ENCODE measurements around the gene C2orf74. TPM values are rescaled to one million over a fixed set of nuclear protein-coding genes. Genes with fewer than 3 reads are reported as not detected.
"Not testable (repeated sequence)": the region's sequence is repeated elsewhere in the genome, so short reads cannot be mapped to it uniquely, and the experiment has no call there.

Gene C2orf74
- polyA plus RNA-seq (2012; ENCODE audit: low read depth, missing spikeins) = 22.0 TPM

DNA sequence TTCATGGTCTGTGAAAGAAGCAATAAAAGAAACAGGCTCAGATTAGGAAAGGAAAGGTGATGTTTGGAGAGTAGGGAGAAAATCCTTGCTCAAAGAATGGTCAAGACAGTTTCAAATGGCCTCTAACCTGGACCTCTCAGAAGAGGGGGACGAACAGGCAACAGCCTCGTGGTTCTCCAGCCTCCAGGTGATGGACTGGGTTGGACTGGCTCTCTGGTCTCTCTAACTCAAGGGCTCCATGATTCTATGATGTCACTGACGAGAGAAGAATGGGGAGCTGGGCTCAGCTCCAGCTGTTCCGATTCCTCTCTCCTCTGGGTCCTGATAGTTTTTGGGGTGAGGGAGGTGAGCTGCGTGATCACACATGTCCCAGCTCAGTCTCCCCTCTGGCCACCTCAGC, at the start of gene C2orf74:
C2orf74 (plus strand) TSS at position 301 of the 400 bp plus-strand sequence. CDS start 327 bp downstream, outside the sequence.
- TF ChIP-seq POLR2AphosphoS5 (IDR thresholded peaks at IDR 0.05; ENCODE audit: low read depth, low read length) (no peak), SPI1 (IDR thresholded peaks at IDR 0.05; ENCODE audit: low read depth, low read length) (no peak), POU2F2 (IDR thresholded peaks at IDR 0.05; ENCODE audit: low read depth, low read length) (no peak), PAX5 (IDR thresholded peaks at IDR 0.05; ENCODE audit: insufficient read depth, low read length, severe bottlenecking) (no peak), POLR2A (IDR thresholded peaks at IDR 0.05; ENCODE audit: low read depth, low read length) (no peak), TAF1 (IDR thresholded peaks at IDR 0.05; ENCODE audit: low read depth, low read length) (no peak)
- DNase-seq (ENCODE audit: insufficient read length, low spot score) (no peak), FAIRE-seq (no peak)

- DNase-seq (ENCODE audit: insufficient read length, low spot score) = no peak
- no peak for FAIRE-seq
- TF ChIP-seq POLR2A (IDR thresholded peaks at IDR 0.05; ENCODE audit: low read depth, low read length) (no peak), PAX5 (IDR thresholded peaks at IDR 0.05; ENCODE audit: insufficient read depth, low read length, severe bottlenecking) (no peak), TAF1 (IDR thresholded peaks at IDR 0.05; ENCODE audit: low read depth, low read length) (no peak), SPI1 (IDR thresholded peaks at IDR 0.05; ENCODE audit: low read depth, low read length) (no peak), POLR2AphosphoS5 (IDR thresholded peaks at IDR 0.05; ENCODE audit: low read depth, low read length) (no peak), POU2F2 (IDR thresholded peaks at IDR 0.05; ENCODE audit: low read depth, low read length) (no peak)
Measured at GRCh38 chr2:61114147-61114546, 47.8 kb upstream of the C2orf74 start.

DNA sequence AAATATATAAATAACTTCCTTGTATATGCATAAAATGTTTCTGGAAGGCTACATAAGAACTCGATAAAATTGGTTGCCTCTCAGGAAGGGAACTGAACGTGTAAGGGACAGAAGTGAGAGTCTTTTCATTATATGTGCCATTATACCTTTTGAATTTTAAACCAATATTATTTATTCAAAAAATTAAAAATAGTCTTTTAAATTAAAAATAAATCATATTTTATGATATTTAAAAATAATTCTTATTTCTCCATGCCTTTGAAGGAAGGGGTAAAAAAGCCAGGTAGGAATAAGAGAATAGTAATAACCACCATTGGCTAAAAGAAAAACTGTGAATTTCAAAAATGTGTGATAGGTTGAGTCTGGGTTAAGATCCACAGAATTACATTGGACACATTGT, 45.7 kb upstream of the C2orf74 start:
- TF ChIP-seq POLR2AphosphoS5 (IDR thresholded peaks at IDR 0.05; ENCODE audit: low read depth, low read length) (no peak), POLR2A (IDR thresholded peaks at IDR 0.05; ENCODE audit: low read depth, low read length) (no peak), SPI1 (IDR thresholded peaks at IDR 0.05; ENCODE audit: low read depth, low read length) (no peak), PAX5 (IDR thresholded peaks at IDR 0.05; ENCODE audit: insufficient read depth, low read length, severe bottlenecking) (no peak), POU2F2 (IDR thresholded peaks at IDR 0.05; ENCODE audit: low read depth, low read length) (no peak), TAF1 (IDR thresholded peaks at IDR 0.05; ENCODE audit: low read depth, low read length) (no peak)
- FAIRE-seq (no peak), DNase-seq (ENCODE audit: insufficient read length, low spot score) (no peak)

- FAIRE-seq (no peak), DNase-seq (ENCODE audit: insufficient read length, low spot score) (no peak)
- TF ChIP-seq POU2F2 (IDR thresholded peaks at IDR 0.05; ENCODE audit: low read depth, low read length) (peak; percentile 43; the same call in 1 of the 2 replicates), POLR2AphosphoS5 (IDR thresholded peaks at IDR 0.05; ENCODE audit: low read depth, low read length) (no peak)
Measured at GRCh38 chr2:61117534-61117933, 44.5 kb upstream of the C2orf74 start.

- no peak for TF ChIP-seq POLR2AphosphoS5 (IDR thresholded peaks at IDR 0.05; ENCODE audit: low read depth, low read length)
- peak; percentile 64 for TF ChIP-seq SPI1 (IDR thresholded peaks at IDR 0.05; ENCODE audit: low read depth, low read length)
- DNase-seq (ENCODE audit: insufficient read length, low spot score) = no peak
- FAIRE-seq = peak; percentile 50
Measured at GRCh38 chr2:61125123-61125710, 36.8 kb upstream of the C2orf74 start.

DNA sequence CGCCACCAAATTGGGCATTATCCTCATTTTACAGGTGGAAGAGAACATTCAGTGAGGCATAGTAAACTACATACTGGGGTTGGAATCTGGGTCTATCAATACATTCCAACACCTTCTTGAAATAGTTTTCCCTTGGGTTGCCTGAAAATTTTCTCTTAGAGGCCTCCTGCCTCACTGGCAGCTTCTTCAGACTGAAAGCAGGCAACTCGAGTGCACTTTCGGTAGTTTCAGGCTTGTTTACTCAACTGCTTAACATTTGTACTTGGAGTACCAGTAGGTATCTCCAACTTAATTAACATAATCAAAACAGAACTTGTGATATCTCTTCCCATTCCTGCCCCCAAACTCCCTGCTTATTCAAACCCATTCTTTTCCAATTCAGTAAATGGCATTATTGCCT, 36.2 kb upstream of the C2orf74 start:
- FAIRE-seq (peak; percentile 70), DNase-seq (ENCODE audit: insufficient read length, low spot score) (no peak)

DNA sequence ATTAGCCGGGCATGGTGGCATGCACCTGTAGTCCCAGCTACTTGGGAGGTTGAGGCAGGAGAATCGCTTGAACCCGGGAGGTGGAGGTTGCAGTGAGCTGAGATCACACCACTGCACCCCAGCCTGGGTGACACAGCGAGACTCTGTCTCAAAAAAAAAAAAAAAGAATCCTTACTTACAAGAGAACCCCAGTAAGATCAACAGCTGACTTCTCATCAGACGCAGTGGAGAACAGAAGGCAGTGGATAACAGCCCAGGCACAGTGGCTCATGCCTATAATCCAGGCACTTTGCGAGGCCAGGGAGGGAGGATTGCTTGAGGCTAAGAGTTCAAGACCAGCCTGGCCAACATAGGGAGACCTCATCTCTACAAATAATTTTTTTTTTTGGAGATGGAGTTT, 33.9 kb upstream of the C2orf74 start:
- DNase-seq (ENCODE audit: insufficient read length, low spot score); FAIRE-seq: not testable (repeated sequence)

More for the DNA sequence above, 36.2 kb upstream of the C2orf74 start:
- TF ChIP-seq PAX5 (IDR thresholded peaks at IDR 0.05; ENCODE audit: insufficient read depth, low read length, severe bottlenecking) (no peak), POLR2A (IDR thresholded peaks at IDR 0.05; ENCODE audit: low read depth, low read length) (no peak), POU2F2 (IDR thresholded peaks at IDR 0.05; ENCODE audit: low read depth, low read length) (no peak), SPI1 (IDR thresholded peaks at IDR 0.05; ENCODE audit: low read depth, low read length) (no peak), POLR2AphosphoS5 (IDR thresholded peaks at IDR 0.05; ENCODE audit: low read depth, low read length) (no peak)

- TF ChIP-seq SPI1 (IDR thresholded peaks at IDR 0.05; ENCODE audit: low read depth, low read length) (no peak), PAX5 (IDR thresholded peaks at IDR 0.05; ENCODE audit: insufficient read depth, low read length, severe bottlenecking) (no peak), POLR2A (IDR thresholded peaks at IDR 0.05; ENCODE audit: low read depth, low read length) (no peak), TAF1 (IDR thresholded peaks at IDR 0.05; ENCODE audit: low read depth, low read length) (no peak), POLR2AphosphoS5 (IDR thresholded peaks at IDR 0.05; ENCODE audit: low read depth, low read length) (no peak), POU2F2 (IDR thresholded peaks at IDR 0.05; ENCODE audit: low read depth, low read length) (no peak)
- DNase-seq (ENCODE audit: insufficient read length, low spot score) (no peak), FAIRE-seq (no peak)
Measured at GRCh38 chr2:61134141-61134540, 27.8 kb upstream of the C2orf74 start.

GRCh38 chr2:61135510-61135909, 26.5 kb upstream of the C2orf74 start:
- TF ChIP-seq PAX5 (IDR thresholded peaks at IDR 0.05; ENCODE audit: insufficient read depth, low read length, severe bottlenecking) = no peak
- DNase-seq (ENCODE audit: insufficient read length, low spot score) (no peak), FAIRE-seq (no peak)

DNA sequence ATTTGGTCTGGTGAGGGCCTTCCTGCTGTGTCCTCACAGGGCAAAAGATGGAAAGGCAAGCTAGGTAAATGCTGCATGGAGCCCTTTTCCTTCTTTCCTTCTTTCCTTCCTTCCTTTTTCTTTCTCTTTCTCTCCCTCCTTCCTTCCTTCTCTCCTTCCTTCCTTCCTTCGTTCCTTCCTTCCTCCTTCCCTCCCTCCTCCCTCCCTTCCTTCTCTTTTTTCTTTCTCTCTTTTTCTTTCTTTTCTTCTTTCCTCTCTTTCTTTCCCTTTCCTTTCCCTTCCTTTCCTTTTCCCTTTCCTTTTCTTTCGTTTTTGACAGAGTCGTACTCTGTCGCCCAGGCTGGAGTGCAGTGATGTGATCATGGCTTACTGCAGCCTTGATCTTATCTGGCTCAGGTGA, 23.1 kb upstream of the C2orf74 start:
- FAIRE-seq = no peak
- DNase-seq (ENCODE audit: insufficient read length, low spot score) = no peak
- TF ChIP-seq PAX5 (IDR thresholded peaks at IDR 0.05; ENCODE audit: insufficient read depth, low read length, severe bottlenecking) = no peak

DNA sequence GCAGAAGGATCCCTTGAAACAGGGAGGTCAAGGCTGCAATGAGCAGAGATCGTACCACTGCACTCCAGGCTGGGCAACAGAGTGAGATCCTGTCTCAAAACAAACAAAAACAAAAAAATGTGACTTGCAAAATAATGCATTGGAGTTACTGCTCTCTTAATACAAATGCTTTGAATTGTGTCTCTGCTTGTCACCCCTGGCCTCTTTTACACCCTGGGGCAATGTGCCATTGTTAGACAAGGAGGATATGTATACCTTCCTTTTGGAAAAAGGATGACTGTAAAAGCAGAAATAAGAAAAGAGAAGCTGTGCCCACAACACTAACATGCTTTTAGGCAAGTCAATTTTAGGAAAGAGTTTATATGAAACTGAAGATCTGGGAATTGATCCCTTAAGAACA, 20.8 kb upstream of the C2orf74 start:
- no peak for TF ChIP-seq POLR2AphosphoS5 (IDR thresholded peaks at IDR 0.05; ENCODE audit: low read depth, low read length)
- no peak for TF ChIP-seq POLR2A (IDR thresholded peaks at IDR 0.05; ENCODE audit: low read depth, low read length)
- no peak for TF ChIP-seq PAX5 (IDR thresholded peaks at IDR 0.05; ENCODE audit: insufficient read depth, low read length, severe bottlenecking)
- TF ChIP-seq SPI1 (IDR thresholded peaks at IDR 0.05; ENCODE audit: low read depth, low read length) = no peak
- no peak for TF ChIP-seq TAF1 (IDR thresholded peaks at IDR 0.05; ENCODE audit: low read depth, low read length)
- no peak for TF ChIP-seq POU2F2 (IDR thresholded peaks at IDR 0.05; ENCODE audit: low read depth, low read length)
- no peak for FAIRE-seq

More for the DNA sequence above, 20.8 kb upstream of the C2orf74 start:
- DNase-seq (ENCODE audit: insufficient read length, low spot score) = no peak
